ENCODE data around the gene FBP1. TPM values are rescaled to one million over a fixed set of nuclear protein-coding genes. Genes with fewer than 3 reads are reported as not detected.

The FBP1 gene
- total and polyA plus RNA-seq, 2 donors from 2014 or later, result 27.3 to 266 TPM

GRCh38 chr9:94612071-94612470 is 27.2 kb downstream of the FBP1 start:
- no peak for TF ChIP-seq CTCF (IDR thresholded peaks at IDR 0.05; ENCODE audit: borderline replicate concordance, extremely low read depth, insufficient read depth)
- no peak overlapping the region for H3K4me3 ChIP-seq (ENCODE audit: low read length in 3 of 3)
- FAIRE-seq, result no peak
- no peak overlapping the region for H3K9ac ChIP-seq (ENCODE audit: low read length in 3 of 3)
- H3K9me3 ChIP-seq (ENCODE audit: control insufficient read depth in 2 of 3, insufficient read depth in 1 of 3, low read length in 3 of 3), result no peaks in the 10 kb centered on the region
- DNase-seq, result no peak
- H3K27me3 ChIP-seq (ENCODE audit: control insufficient read depth, insufficient read depth, low read length), result no peaks in the 10 kb centered on the region
- no peak overlapping the region for H3K27ac ChIP-seq (ENCODE audit: low read depth in 2 of 2, low read length in 2 of 2)
- peaks cover 0 to 9% (median 0%) of the 10 kb centered on the region in 3 donors for H3K4me1 ChIP-seq (ENCODE audit: control insufficient read depth in 2 of 3, insufficient read depth in 2 of 3, low read depth in 1 of 3, low read length in 3 of 3)
- H3K36me3 ChIP-seq (ENCODE audit: control insufficient read depth in 2 of 3, insufficient read depth in 3 of 3, low read length in 3 of 3), result peaks cover 0 to 3% (median 0%) of the 10 kb centered on the region in 3 donors
- intact Hi-C loops (cut with DNase I), result no loop called here

GRCh38 chr9:94611638-94612068 is 27.7 kb downstream of the FBP1 start:
- Histone ChIP-seq H3K9ac (ENCODE audit: low read length in 3 of 3) (no peak overlapping the region), H3K4me1 (ENCODE audit: control insufficient read depth in 2 of 3, insufficient read depth in 2 of 3, low read depth in 1 of 3, low read length in 3 of 3) (peaks cover 0 to 9% (median 0%) of the 10 kb centered on the region in 3 donors), H3K4me3 (ENCODE audit: low read length in 3 of 3) (no peak overlapping the region), H3K9me3 (ENCODE audit: control insufficient read depth in 2 of 3, insufficient read depth in 1 of 3, low read length in 3 of 3) (no peaks in the 10 kb centered on the region), H3K27me3 (ENCODE audit: control insufficient read depth, insufficient read depth, low read length) (no peaks in the 10 kb centered on the region), H3K27ac (ENCODE audit: low read depth in 2 of 2, low read length in 2 of 2) (no peak overlapping the region), H3K36me3 (ENCODE audit: control insufficient read depth in 2 of 3, insufficient read depth in 3 of 3, low read length in 3 of 3) (peaks cover 0 to 3% (median 0%) of the 10 kb centered on the region in 3 donors)
- no peak for TF ChIP-seq CTCF (IDR thresholded peaks at IDR 0.05; ENCODE audit: borderline replicate concordance, extremely low read depth, insufficient read depth)
- DNase-seq (no peak), FAIRE-seq (no peak)
- intact Hi-C loops (cut with DNase I), result no loop called here

GRCh38 chr9:94610181-94610606 is 29.1 kb downstream of the FBP1 start:
- no peak overlapping the region for H3K27ac ChIP-seq (ENCODE audit: low read depth in 2 of 2, low read length in 2 of 2)
- H3K27me3 ChIP-seq (ENCODE audit: control insufficient read depth, insufficient read depth, low read length), result no peaks in the 10 kb centered on the region
- peaks cover 0 to 3% (median 0%) of the 10 kb centered on the region in 3 donors for H3K36me3 ChIP-seq (ENCODE audit: control insufficient read depth in 2 of 3, insufficient read depth in 3 of 3, low read length in 3 of 3)
- H3K4me3 ChIP-seq (ENCODE audit: low read length in 3 of 3), result no peak overlapping the region
- H3K4me1 ChIP-seq (ENCODE audit: control insufficient read depth in 2 of 3, insufficient read depth in 2 of 3, low read depth in 1 of 3, low read length in 3 of 3), result peaks cover 0 to 15% (median 0%) of the 10 kb centered on the region in 3 donors
- DNase-seq (peak in 3 of 5 donors; percentile 20 to 83 (median 54)), FAIRE-seq (no peak)
- H3K9me3 ChIP-seq (ENCODE audit: control insufficient read depth in 2 of 3, insufficient read depth in 1 of 3, low read length in 3 of 3), result no peaks in the 10 kb centered on the region
- intact Hi-C loops (cut with DNase I), result no loop called here
- no peak overlapping the region for H3K9ac ChIP-seq (ENCODE audit: low read length in 3 of 3)
- TF ChIP-seq CTCF (IDR thresholded peaks at IDR 0.05; ENCODE audit: borderline replicate concordance, extremely low read depth, insufficient read depth), result no peak

GRCh38 chr9:94607423-94607691 is 32.0 kb downstream of the FBP1 start:
- no peak for TF ChIP-seq CTCF (IDR thresholded peaks at IDR 0.05; ENCODE audit: borderline replicate concordance, extremely low read depth, insufficient read depth)
- peak overlapping the region; percentile 20 to 55 for H3K27ac ChIP-seq (ENCODE audit: low read depth in 2 of 2, low read length in 2 of 2)
- FAIRE-seq (no peak), DNase-seq (no peak)
- intact Hi-C loops (cut with DNase I), result no loop called here
- H3K27me3 ChIP-seq (ENCODE audit: control insufficient read depth, insufficient read depth, low read length), result no peaks in the 10 kb centered on the region
- H3K4me3 ChIP-seq (ENCODE audit: low read length in 3 of 3), result no peak overlapping the region
- peaks cover 0 to 6% (median 0%) of the 10 kb centered on the region in 3 donors for H3K36me3 ChIP-seq (ENCODE audit: control insufficient read depth in 2 of 3, insufficient read depth in 3 of 3, low read length in 3 of 3)
- no peak overlapping the region for H3K9ac ChIP-seq (ENCODE audit: low read length in 3 of 3)
- peaks cover 0 to 25% (median 2%) of the 10 kb centered on the region in 3 donors for H3K4me1 ChIP-seq (ENCODE audit: control insufficient read depth in 2 of 3, insufficient read depth in 2 of 3, low read depth in 1 of 3, low read length in 3 of 3)
- H3K9me3 ChIP-seq (ENCODE audit: control insufficient read depth in 2 of 3, insufficient read depth in 1 of 3, low read length in 3 of 3), result no peaks in the 10 kb centered on the region
